GM21529 (cell line): ENCODE data around the gene SLC38A7.
"Not testable (repeated sequence)": the region's sequence is repeated elsewhere in the genome, so short reads cannot be mapped to it uniquely, and the experiment has no call there.

Source experiments
- ATAC-seq: cut with Tn5 transposase; IDR thresholded peaks from one replicate; pipeline ENCODE4 v1.9.1; 2021; ENCODE audit not compliant: unreplicated experiment

The SLC38A7 gene

GRCh38 chr16:58679763-58680162 lies 4.8 kb downstream of the SLC38A7 start:
- no peak for ATAC-seq

DNA sequence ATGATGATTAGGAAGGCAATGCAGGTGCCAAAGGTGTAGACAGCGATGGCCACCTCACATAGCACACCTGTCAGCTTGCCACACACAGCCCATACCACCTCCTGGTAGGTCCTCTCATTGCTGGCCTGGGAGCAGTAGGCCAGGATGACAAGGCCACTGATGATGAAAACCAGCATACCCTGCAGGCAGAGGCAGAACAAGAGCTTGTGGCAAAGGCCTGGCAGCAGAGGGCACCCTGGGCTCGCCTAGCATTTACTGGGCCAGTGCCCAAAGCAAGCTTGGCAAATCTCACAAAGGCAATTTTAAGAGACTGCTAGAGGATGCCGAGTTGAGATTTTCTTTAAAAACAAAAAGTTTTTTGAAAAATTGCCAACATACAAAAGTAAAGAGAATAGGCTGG lies 5.9 kb downstream of the SLC38A7 start:
- no peak for ATAC-seq

- no peak for ATAC-seq
These were observed 6.3 kb downstream of the SLC38A7 start for GRCh38 chr16:58678269-58678668.

GRCh38 chr16:58670946-58671583 lies 13.5 kb downstream of the SLC38A7 start:
- ATAC-seq, result no peak

DNA sequence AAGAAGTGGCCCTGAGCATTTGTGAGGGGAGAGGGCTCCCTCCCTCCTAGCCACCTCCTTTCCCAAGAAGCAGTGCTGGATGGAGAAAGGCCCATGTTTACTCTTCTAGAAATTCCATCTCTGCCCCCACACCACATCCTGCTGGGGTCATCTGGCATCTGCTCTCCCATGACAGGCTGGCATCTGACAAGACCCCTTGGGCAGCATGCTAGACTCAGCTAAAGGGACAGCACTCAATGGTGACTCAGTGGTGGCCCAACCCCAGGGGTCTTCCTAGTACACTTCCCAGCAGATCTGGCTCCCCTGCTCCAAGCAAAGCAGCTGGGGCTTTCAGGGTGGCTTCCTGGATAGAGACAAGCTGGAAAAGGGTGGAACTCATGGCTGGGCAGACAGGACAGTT lies 14.4 kb downstream of the SLC38A7 start:
- no peak for ATAC-seq

- no peak for ATAC-seq
These were observed 19.4 kb downstream of the SLC38A7 start for GRCh38 chr16:58665200-58665599.

- peak; percentile 91 for ATAC-seq
These were observed 23.3 kb downstream of the SLC38A7 start for GRCh38 chr16:58661199-58661830.

DNA sequence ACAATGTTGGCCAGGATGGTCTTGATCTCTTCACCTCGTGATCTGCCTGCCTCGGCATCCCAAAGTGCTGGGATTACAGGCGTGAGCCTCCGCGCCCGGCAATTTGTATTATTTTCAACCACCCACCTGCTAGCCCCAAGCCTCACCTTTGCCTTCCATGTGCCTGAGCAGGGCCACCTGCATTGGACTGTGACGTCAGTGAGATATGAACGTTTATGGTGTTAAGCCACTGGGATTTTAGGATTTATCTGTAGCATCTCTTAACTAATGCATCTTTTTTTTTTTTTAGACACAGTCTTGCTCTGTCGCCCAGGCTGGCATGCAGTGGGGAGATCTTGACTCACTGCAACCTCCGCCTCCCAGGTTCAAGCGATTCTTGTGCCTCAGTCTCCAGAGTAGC lies 24.7 kb downstream of the SLC38A7 start:
- ATAC-seq, result not testable (repeated sequence)

DNA sequence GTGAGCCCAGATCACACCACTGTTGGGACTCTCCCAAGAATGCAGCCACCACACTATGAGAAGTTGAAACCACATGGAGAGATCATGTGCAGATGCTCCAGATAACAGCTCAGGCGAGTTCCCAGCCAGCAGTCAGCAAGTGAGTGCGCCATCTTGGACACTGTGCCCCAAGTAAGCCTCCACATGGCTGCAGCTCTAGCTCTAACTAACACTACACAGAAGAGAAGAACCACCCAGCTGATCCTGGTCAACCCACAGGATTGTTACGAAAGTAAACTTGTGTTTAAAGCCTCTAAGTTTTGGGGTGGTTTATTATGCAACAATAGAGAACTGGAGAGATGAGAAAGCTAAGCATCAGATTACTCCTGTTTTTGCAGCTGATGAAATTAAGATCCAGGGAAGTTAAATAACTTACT lies 25.8 kb downstream of the SLC38A7 start:
- ATAC-seq, result no peak

- no peak for ATAC-seq
These were observed 27.7 kb downstream of the SLC38A7 start for GRCh38 chr16:58656899-58657298.

GRCh38 chr16:58655215-58655596 lies 29.4 kb downstream of the SLC38A7 start:
- ATAC-seq, result no peak

DNA sequence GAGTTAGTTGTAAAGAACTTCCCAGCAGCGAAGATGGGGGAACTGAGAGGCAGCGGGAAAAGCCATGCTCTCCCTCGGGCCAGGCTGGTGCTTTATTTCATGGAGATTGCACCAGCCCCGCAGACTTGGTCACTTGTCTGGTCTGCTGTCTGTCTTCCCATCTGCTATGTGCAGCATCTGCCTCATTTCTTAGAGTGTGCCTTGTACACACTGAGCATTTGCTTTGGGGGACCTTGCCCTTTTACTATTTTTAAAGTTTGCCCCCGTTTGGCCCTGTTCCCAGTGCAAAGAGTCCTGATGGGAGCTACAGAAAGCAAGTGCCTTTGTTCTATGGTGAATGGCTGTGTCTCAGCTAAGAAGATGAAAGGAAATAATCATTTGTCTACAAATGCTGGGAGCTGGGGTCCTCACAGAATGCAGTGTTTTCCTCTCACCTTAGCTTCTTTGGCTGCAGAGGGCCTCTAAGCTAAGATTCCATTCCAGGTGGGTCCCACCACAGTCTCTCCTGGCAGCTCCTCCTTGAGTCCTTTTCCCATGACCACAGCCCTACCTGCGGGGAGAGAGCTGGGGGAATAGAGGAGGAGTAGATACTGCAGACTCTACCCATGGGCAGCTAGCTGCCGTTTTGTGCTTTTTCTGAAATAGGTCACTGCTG lies 29.9 kb downstream of the SLC38A7 start:
- no peak for ATAC-seq

- ATAC-seq, result no peak
These were observed 31.8 kb downstream of the SLC38A7 start for GRCh38 chr16:58652741-58653140.

GRCh38 chr16:58651965-58652348 lies 32.6 kb downstream of the SLC38A7 start:
- no peak for ATAC-seq

DNA sequence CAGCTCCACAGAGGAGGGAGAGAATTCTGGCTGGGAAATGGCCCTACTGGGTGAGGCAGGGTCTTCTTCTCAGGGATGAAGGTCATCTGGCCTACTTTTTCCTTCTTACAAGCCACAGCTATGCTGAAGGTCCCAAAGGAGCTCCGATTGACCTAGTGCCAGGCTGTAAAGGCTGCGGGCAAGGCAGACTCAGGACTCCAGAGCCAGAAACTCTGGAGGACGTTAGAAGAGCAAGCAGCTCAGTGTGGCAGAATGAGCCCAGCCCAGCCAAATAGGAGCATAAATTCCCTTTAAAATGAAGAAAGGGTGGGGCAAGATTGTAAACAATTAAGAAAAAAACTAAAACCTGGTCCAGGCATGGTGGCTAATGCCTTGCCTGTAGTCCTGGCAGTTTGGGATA lies 34.9 kb downstream of the SLC38A7 start:
- ATAC-seq, result no peak

DNA sequence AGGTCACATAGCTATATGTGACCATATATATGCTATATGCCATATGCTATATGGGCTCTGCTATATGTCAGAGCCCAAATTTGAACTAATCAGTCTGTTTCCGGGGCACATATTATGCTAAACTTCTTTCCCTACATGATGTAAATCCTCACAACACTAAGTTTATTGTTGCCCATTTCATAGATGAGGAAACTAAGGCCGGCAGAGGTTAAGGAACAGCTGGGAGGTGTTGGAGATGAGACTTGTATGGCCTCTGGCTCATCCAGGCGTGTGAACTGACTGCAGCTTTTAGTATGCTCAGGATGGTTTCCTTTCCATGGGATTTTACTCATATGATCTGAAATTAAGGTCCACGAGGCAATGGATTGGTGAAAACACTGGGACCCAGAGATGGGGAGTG lies 37.5 kb downstream of the SLC38A7 start:
- ATAC-seq, result no peak

DNA sequence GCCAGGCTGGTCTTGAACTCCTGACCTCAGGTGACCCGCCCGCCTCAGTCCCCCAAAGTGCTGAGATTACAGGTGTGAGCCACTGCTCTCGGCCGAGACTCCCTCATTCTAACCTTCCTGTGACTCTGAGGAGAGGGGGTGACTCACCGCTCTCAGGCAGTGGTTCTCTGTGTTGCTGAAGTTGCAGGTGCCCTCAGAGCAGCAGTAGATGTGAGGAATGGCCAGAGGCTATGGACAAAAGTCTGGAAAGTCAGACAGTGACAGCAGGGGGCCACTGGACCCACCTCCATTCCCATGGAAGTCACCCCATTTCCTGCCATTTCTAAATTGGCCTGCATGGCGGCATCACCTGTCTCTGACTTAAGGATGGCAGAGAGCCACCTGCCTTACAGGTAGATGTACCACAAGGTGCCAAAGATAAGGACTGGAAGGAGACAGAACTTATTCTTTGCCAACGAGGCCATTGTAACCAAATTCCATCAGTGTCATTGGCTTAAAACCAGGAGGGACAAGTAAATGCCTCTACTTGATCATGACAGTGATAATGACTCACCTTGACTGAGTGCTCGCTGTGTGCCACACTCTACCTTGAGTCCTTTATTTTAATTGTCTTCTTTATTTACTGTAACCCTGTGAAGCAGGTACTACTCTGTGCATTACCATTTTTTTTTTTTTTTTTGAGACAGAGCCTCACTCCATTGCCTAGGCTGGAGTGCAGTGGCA lies 39.6 kb downstream of the SLC38A7 start:
- ATAC-seq, result no peak

DNA sequence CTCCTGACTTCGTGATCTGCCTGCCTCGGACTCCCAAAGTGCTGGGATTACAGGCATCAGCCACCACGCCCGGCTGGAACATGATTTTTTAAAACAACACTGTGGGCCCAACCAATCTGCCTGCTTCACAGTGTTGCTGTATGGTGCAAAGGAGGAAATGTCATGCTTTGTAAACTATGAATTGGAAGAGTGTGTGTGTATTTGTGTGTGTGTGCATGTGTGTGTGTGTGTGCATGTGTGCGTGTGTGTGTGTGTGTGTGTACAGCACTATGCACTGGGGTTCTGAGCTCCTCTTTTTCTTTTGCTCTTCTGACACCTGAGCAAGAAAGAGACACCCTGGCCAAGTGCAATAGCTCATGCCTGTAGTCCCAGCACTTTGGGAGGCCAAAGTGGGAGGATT lies 40.5 kb downstream of the SLC38A7 start:
- no peak for ATAC-seq

- no peak for ATAC-seq
These were observed 43.6 kb downstream of the SLC38A7 start for GRCh38 chr16:58640949-58641348.

- ATAC-seq, result no peak
These were observed 44.7 kb downstream of the SLC38A7 start for GRCh38 chr16:58639836-58640235.

DNA sequence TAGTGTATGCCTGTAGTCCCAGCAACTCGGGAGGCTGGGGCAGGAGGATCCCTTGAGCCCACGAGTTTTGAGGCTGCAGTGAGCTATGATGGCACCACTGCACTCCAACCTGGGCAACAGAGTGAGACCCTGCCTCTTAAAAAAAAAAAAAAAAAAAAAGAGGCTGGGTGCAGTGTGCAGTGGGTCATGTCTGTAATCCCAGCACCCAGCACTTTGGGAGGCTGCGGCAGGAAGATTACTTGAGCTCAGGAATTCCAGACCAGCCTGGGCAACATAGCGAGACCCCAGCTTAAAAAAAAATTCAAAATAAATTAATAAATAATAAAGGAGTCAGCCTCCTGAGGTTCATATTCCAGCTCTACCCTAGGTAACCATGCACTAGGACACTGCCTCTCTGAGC lies 45.3 kb downstream of the SLC38A7 start:
- no peak for ATAC-seq
